IPS-15b (cell line): Measurements from ENCODE around the gene IPO11.

ENCODE experiments used
- H3K27me3 ChIP-seq: one replicate; pipeline ENCODE4 v1.6.1; 2013; ENCODE audit warnings: low read length; ENCODE audit not compliant: control insufficient read depth, insufficient read depth
- H3K36me3 ChIP-seq: one replicate; pipeline ENCODE4 v1.6.1; 2013; ENCODE audit warnings: low read length; ENCODE audit not compliant: control insufficient read depth, insufficient read depth
- H3K4me1 ChIP-seq: one replicate; pipeline ENCODE4 v1.6.1; 2013; ENCODE audit warnings: mild to moderate bottlenecking, low read length; ENCODE audit not compliant: control insufficient read depth, insufficient read depth
- H3K4me3 ChIP-seq: one replicate; pipeline ENCODE4 v1.5.1; 2013; ENCODE audit warnings: low read depth, low read length
- H3K9ac ChIP-seq: one replicate; pipeline ENCODE4 v1.6.1; 2013; ENCODE audit warnings: low read depth, mild to moderate bottlenecking, low read length
- H3K9me3 ChIP-seq: one replicate; pipeline ENCODE4 v1.6.1; 2013; ENCODE audit warnings: mild to moderate bottlenecking, low read length; ENCODE audit not compliant: control insufficient read depth, insufficient read depth

The IPO11 gene

GRCh38 chr5:62412549-62413329, at the start of gene IPO11:
Gene IPO11 (plus strand): TSS chr5:62412763. CDS start chr5:62437280, 24,517 bp downstream.
- Histone ChIP-seq H3K4me1 (no peaks in the 10 kb centered on the region), H3K36me3 (no peaks in the 10 kb centered on the region), H3K27me3 (no peaks in the 10 kb centered on the region), H3K4me3 (peak within 1 kb of the TSS; percentile 83), H3K9me3 (no peaks in the 10 kb centered on the region), H3K9ac (peak within 1 kb of the TSS; percentile 85)

GRCh38 chr5:62369039-62369438, 43.5 kb upstream of the IPO11 start:
- Histone ChIP-seq H3K9ac (no peak overlapping the region), H3K27me3 (no peaks in the 10 kb centered on the region), H3K4me1 (no peaks in the 10 kb centered on the region), H3K9me3 (no peaks in the 10 kb centered on the region), H3K4me3 (no peak overlapping the region), H3K36me3 (peaks cover 9% of the 10 kb centered on the region)

GRCh38 chr5:62371409-62371808, 41.2 kb upstream of the IPO11 start:
- Histone ChIP-seq H3K4me3 (no peak overlapping the region), H3K36me3 (peaks cover 7% of the 10 kb centered on the region)

GRCh38 chr5:62372600-62372999, 40.0 kb upstream of the IPO11 start:
- H3K9ac ChIP-seq, result no peak overlapping the region
- no peaks in the 10 kb centered on the region for H3K9me3 ChIP-seq
- H3K4me3 ChIP-seq, result no peak overlapping the region
- no peaks in the 10 kb centered on the region for H3K27me3 ChIP-seq
- no peaks in the 10 kb centered on the region for H3K4me1 ChIP-seq
- peaks cover 7% of the 10 kb centered on the region for H3K36me3 ChIP-seq

More at GRCh38 chr5:62371409-62371808, 41.2 kb upstream of the IPO11 start:
- no peaks in the 10 kb centered on the region for H3K27me3 ChIP-seq
- no peaks in the 10 kb centered on the region for H3K4me1 ChIP-seq
- no peak overlapping the region for H3K9ac ChIP-seq
- no peaks in the 10 kb centered on the region for H3K9me3 ChIP-seq

- peaks cover 7% of the 10 kb centered on the region for H3K36me3 ChIP-seq
Observed at GRCh38 chr5:62373382-62373781, 39.2 kb upstream of the IPO11 start.

DNA sequence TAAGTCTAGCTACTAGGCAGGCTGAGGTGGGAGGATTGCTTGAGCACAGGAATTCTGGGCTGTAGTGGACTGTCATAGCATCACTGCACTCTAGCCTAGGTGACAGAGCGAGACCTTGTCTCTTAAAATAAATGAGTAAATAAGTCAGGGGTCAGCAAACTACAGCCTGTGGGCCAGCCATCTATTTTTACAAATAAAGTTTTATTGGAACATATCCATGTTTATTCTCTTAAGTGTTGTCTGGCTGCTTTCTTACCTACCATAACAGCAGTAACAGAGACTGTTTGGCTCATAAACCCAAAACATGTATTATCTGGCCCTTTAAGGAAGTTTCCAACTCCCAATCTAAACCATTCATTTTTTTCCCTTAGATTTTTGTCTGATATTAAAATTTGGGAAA, 38.5 kb upstream of the IPO11 start:
- no peak overlapping the region for H3K9ac ChIP-seq
- H3K4me3 ChIP-seq, result no peak overlapping the region
- no peaks in the 10 kb centered on the region for H3K9me3 ChIP-seq
- H3K36me3 ChIP-seq, result peaks cover 7% of the 10 kb centered on the region
- no peaks in the 10 kb centered on the region for H3K4me1 ChIP-seq
- no peaks in the 10 kb centered on the region for H3K27me3 ChIP-seq

More at GRCh38 chr5:62373382-62373781, 39.2 kb upstream of the IPO11 start:
- H3K4me3 ChIP-seq, result no peak overlapping the region
- H3K27me3 ChIP-seq, result no peaks in the 10 kb centered on the region
- no peaks in the 10 kb centered on the region for H3K4me1 ChIP-seq
- H3K9ac ChIP-seq, result no peak overlapping the region
- H3K9me3 ChIP-seq, result no peaks in the 10 kb centered on the region

DNA sequence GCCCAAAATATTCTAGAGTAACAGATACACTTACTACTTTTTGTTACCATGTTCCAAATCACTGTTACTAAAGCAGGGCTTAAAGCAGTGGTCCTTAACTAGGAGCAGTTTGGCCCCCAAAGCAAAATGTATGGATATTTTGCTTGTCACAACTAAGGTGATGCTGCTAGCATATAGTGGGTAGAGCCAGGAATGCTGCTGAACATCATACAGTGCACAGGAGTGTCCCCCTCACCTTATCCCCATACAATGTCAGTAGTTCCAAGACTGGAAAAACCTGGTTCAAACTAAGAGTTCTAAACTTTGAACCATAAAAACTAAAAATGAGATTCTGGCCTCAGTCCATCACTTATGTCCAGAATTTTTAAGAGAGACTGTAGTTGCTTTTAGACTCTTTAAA, 36.9 kb upstream of the IPO11 start:
- no peaks in the 10 kb centered on the region for H3K9me3 ChIP-seq
- no peaks in the 10 kb centered on the region for H3K27me3 ChIP-seq
- H3K4me1 ChIP-seq, result no peaks in the 10 kb centered on the region
- no peak overlapping the region for H3K9ac ChIP-seq
- peaks cover 7% of the 10 kb centered on the region for H3K36me3 ChIP-seq
- no peak overlapping the region for H3K4me3 ChIP-seq

DNA sequence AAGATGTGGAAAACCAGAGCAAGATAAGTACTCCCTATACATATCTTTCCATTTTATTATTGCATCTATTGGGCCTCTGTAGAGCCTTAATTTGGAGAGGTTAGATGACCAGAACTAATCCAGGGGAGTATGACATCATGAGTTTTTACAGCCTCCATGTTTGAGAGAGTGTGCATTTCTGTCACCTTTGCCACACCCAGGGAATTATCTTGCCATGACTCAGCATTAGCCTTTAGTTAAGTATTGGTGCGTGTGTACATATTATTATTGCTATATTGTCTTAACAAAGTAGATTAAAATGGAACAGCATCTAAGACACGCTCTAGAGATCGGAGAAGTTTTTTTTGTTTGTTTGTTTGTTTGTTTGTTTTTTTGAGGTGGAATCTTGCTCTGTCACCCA, 36.5 kb upstream of the IPO11 start:
- H3K9ac ChIP-seq, result no peak overlapping the region

DNA sequence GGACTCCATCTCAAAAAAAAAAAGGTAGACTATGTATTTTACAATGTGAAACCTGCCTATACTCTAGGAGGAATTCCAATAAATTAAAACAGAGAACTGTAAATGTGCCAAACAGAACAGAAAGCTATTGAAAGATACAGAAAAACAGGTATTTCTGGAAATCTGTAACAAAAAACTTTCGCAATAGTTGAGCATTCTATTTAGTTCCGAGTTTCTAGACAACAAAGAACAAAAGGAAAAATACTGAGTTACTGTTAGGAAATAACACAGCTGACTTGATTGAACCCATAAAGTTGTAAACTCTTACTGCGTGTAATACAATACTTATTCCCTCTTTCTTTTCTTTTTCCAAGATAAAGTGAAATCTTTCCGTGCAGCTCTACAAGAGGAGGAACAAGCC, 27.4 kb upstream of the IPO11 start:
- Histone ChIP-seq H3K9ac (no peak overlapping the region), H3K27me3 (no peaks in the 10 kb centered on the region), H3K4me1 (no peaks in the 10 kb centered on the region), H3K4me3 (no peak overlapping the region), H3K36me3 (peaks cover 6% of the 10 kb centered on the region), H3K9me3 (no peaks in the 10 kb centered on the region)

More for the DNA sequence above, 36.5 kb upstream of the IPO11 start:
- Histone ChIP-seq H3K36me3 (peaks cover 7% of the 10 kb centered on the region), H3K9me3 (no peaks in the 10 kb centered on the region), H3K4me3 (no peak overlapping the region), H3K4me1 (no peaks in the 10 kb centered on the region), H3K27me3 (no peaks in the 10 kb centered on the region)

GRCh38 chr5:62385816-62386400, 26.7 kb upstream of the IPO11 start:
- no peak overlapping the region for H3K4me3 ChIP-seq
- H3K9ac ChIP-seq, result no peak overlapping the region
- H3K9me3 ChIP-seq, result no peaks in the 10 kb centered on the region
- H3K4me1 ChIP-seq, result no peaks in the 10 kb centered on the region
- no peaks in the 10 kb centered on the region for H3K27me3 ChIP-seq
- H3K36me3 ChIP-seq, result peaks cover 6% of the 10 kb centered on the region

DNA sequence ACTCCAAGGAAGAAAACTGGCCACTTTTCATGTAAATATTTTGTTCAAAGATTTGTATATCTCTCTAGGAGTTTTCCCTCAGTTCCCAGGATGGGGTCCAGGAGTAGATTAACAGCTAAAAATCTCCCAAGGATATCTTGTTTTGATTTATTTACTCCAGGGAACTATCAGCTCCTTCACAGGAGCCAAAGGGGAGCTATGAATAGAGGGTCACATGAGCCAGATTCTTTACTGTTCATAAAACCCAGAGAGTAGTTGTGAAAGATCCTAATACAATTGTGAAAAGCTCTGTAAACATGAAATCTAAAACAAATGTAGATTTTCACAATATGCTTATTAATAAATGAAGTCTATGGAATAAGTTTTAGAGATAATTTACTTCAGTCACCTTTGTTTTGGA, 25.7 kb upstream of the IPO11 start:
- H3K27me3 ChIP-seq, result no peaks in the 10 kb centered on the region
- no peaks in the 10 kb centered on the region for H3K4me1 ChIP-seq
- peaks cover 5% of the 10 kb centered on the region for H3K36me3 ChIP-seq
- no peak overlapping the region for H3K4me3 ChIP-seq
- no peak overlapping the region for H3K9ac ChIP-seq
- H3K9me3 ChIP-seq, result no peaks in the 10 kb centered on the region
